Measurements from ENCODE around the gene ZNF407. TPM values are rescaled to one million over a fixed set of nuclear protein-coding genes. Genes with fewer than 3 reads are reported as not detected.

Gene ZNF407
- polyA plus RNA-seq, 1 experiment = 2.8 TPM

- POLR2A ChIA-PET = no interaction called here
- H3K36me3 ChIP-seq (ENCODE audit: control insufficient read depth, insufficient read depth, low read length) = peaks cover 2% of the 10 kb centered on the region
- CTCF ChIA-PET = interaction anchor here (1.2 kb wide), 1 partner anchor 87 kb away, joined by 3 read pairs; no protein-coding TSS in a partner anchor
- DNase-seq (ENCODE audit: low read depth) = no peak
- H3K4me3 ChIP-seq (ENCODE audit: low read depth, low read length) = no peak overlapping the region
- no peaks in the 10 kb centered on the region for H3K27me3 ChIP-seq (ENCODE audit: control insufficient read depth, insufficient read depth, low read length)
- TF ChIP-seq CTCF (IDR thresholded peaks at IDR 0.05; ENCODE audit: insufficient read depth, low read depth, low read length) = no peak
Observed at GRCh38 chr18:74876630-74877243, 279.1 kb downstream of the ZNF407 start.

DNA sequence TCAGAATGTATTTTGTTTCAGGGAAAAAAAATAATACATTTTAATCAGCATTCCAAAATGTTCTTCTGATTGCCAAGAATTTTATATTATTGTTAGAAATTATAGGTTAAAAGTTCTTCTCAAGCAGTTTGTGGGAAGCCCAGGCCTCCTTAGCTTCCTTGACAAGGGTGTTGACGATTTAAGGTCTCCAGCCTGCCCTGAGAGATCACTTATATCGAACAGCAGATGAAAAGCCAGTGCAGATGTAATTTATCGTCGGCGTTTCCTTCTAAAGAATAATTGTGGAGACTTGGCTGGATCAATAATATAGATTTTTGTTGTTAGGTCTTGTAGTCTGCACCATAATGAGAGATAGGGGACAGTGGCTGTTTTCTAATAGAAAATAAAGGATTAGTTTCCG, 280.6 kb downstream of the ZNF407 start:
- Histone ChIP-seq H3K36me3 (ENCODE audit: control insufficient read depth, insufficient read depth, low read length) (peaks cover 2% of the 10 kb centered on the region), H3K27me3 (ENCODE audit: control insufficient read depth, insufficient read depth, low read length) (no peaks in the 10 kb centered on the region), H3K4me3 (ENCODE audit: low read depth, low read length) (no peak overlapping the region)
- ChIA-PET POLR2A (no interaction called here), CTCF (interaction anchor here (0.6 kb wide), 1 partner anchor 213 kb away, joined by 3 read pairs; no protein-coding TSS in a partner anchor)
- no peak for TF ChIP-seq CTCF (IDR thresholded peaks at IDR 0.05; ENCODE audit: insufficient read depth, low read depth, low read length)
- DNase-seq (ENCODE audit: low read depth) = no peak

- Histone ChIP-seq H3K36me3 (ENCODE audit: control insufficient read depth, insufficient read depth, low read length) (peaks cover 2% of the 10 kb centered on the region), H3K27me3 (ENCODE audit: control insufficient read depth, insufficient read depth, low read length) (no peaks in the 10 kb centered on the region), H3K4me3 (ENCODE audit: low read depth, low read length) (no peak overlapping the region)
- DNase-seq (ENCODE audit: low read depth) = no peak
- ChIA-PET POLR2A (no interaction called here), CTCF (no interaction called here)
- no peak for TF ChIP-seq CTCF (IDR thresholded peaks at IDR 0.05; ENCODE audit: insufficient read depth, low read depth, low read length)
Observed at GRCh38 chr18:74880706-74881278, 283.1 kb downstream of the ZNF407 start.

GRCh38 chr18:74892066-74892627, 294.5 kb downstream of the ZNF407 start:
- ChIA-PET CTCF (no interaction called here), POLR2A (no interaction called here)
- Histone ChIP-seq H3K4me3 (ENCODE audit: low read depth, low read length) (no peak overlapping the region), H3K36me3 (ENCODE audit: control insufficient read depth, insufficient read depth, low read length) (peaks cover 2% of the 10 kb centered on the region; the same call in 1 of the 2 replicates), H3K27me3 (ENCODE audit: control insufficient read depth, insufficient read depth, low read length) (no peaks in the 10 kb centered on the region)
- no peak for TF ChIP-seq CTCF (IDR thresholded peaks at IDR 0.05; ENCODE audit: insufficient read depth, low read depth, low read length)
- no peak for DNase-seq (ENCODE audit: low read depth)

DNA sequence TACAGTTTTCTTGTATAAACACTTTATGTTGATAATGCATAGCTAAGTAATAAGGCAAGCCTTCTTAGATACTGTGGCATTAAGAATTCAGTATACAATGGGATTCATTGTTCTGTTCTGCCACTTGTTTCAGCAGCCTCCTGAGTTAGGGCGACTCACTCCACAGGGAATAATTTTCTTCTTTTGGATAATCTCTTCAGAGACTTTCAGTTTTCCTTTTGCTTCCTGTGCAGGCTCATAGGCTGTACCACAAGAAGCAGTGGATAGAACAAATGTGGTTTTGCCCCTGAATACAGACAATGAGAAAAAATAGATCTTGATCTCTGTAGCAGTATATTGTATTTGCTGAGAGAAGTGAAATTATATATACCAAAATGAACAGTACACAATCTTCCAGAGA, 298.0 kb downstream of the ZNF407 start:
- DNase-seq (ENCODE audit: low read depth) = no peak
- ChIA-PET POLR2A (no interaction called here), CTCF (no interaction called here)
- no peaks in the 10 kb centered on the region for H3K27me3 ChIP-seq (ENCODE audit: control insufficient read depth, insufficient read depth, low read length)
- TF ChIP-seq CTCF (IDR thresholded peaks at IDR 0.05; ENCODE audit: insufficient read depth, low read depth, low read length) = no peak
- 0 out of 2 replicates have a peak, but pooled peaks cover 1% of the 10 kb centered on the region for H3K36me3 ChIP-seq (ENCODE audit: control insufficient read depth, insufficient read depth, low read length)
- no peak overlapping the region for H3K4me3 ChIP-seq (ENCODE audit: low read depth, low read length)
